ENCODE measurements around the gene ABLIM2. TPM values are rescaled to one million over a fixed set of nuclear protein-coding genes. Genes with fewer than 3 reads are reported as not detected.

ABLIM2 gene
- total RNA-seq, result under 1 TPM; 0.58 to 0.64 TPM

DNA sequence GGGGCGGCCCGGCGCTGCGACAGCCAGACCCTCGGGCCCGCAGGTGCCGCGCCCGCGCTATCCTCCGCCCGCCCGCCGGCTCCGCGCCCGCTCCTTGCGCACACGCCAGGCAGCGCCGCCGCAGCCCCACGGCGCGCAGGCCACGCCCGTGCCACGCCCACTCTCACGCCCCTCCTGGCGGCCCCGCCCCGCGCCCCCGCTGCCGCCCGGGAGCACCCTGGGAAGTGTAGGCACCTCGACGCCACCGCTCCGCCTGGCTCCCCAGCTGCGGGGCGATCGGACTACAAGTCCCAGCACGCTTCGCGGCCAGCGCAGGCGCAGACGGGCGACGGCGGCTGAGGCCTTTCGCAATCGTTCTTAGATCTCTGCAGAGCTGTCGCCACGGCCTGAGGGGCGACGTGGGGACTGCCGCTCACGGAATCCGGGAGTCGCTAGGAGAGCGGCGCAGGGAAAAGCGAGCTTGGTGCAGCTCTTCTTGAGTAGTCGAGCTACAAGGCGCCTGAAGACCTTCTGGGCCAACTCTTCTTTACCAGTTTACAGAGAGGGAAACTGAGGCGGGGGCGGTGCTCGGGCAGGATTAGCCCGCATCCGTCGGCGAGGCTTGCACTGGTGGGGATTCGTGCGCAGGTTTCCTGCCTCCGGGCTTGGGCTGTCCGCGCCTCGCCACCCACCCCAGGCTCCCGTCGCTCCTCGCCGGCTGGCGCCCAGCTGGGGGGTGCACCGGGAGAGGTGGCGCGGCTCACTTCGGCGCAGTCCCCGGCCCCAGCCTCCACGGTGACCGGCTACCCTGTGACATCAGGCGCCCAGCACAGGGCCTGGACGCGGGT is at the start of gene ABLIM2:
Gene ABLIM2 (minus strand): TSS at position 104 of the 827 bp plus-strand sequence. CDS start 124 bp downstream, outside the sequence.
- ChIA-PET CTCF (interaction anchor here (0.5 to 2.1 kb wide), 2 partner anchors 18 to 271 kb away, joined by 4 to 5 read pairs; no protein-coding TSS in a partner anchor), POLR2A (interaction anchor here (0.6 kb wide), 1 partner anchor 28 kb away, joined by 3 read pairs; no protein-coding TSS in a partner anchor)
- Mint-ChIP-seq H3K27ac (peak within 1 kb of the TSS; percentile 78), H3K9me3 (ENCODE audit: low read depth) (no peaks in the 10 kb centered on the region), H3K4me1 (peaks cover 14% of the 10 kb centered on the region), H3K4me3 (peak within 1 kb of the TSS; percentile 95), H3K27me3 (peaks cover 7% of the 10 kb centered on the region), H3K36me3 (ENCODE audit: low read depth) (no peaks in the 10 kb centered on the region)
- intact Hi-C loops (cut with DNase I, micrococcal nuclease), result loop anchor here (1.0 to 5.0 kb wide), 12 partner anchors 40 to 1250 kb away; partner anchors contain the start of genes AFAP1 (in 2 of the 2), ACOX3 (in 1 of the 2), SH3TC1 (in 1 of the 2) and TBC1D14 (in 1 of the 2)
- DNase-seq (peak; percentile 99), ATAC-seq (peak; percentile 99)

DNA sequence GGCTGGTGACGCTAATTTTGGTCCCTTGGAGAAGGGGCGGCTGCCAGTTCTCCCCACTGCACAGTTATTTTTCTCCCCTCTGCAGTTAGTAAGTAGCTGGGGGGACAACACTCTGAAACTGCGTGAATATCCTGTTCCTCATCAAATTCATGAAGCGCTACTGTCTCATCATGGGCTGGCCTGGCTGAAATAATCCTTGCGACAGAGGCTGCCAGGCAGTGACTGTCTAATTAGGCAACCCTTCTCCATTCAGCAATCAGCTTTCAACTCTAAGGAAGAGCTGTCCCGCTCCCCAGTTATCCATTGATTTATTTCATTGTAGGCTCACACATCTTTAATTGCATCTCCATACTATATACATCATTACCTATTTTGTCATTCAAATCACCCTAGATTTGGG is 48.7 kb upstream of the ABLIM2 start:
- CTCF ChIA-PET, result no interaction called here
- intact Hi-C loops (cut with DNase I, micrococcal nuclease), result no loop called here
- no peak overlapping the region for H3K4me3 Mint-ChIP-seq
- H3K4me1 Mint-ChIP-seq, result peaks cover 10% of the 10 kb centered on the region
- no peak for DNase-seq
- peaks cover 1% of the 10 kb centered on the region for H3K36me3 Mint-ChIP-seq (ENCODE audit: low read depth)
- no peak for ATAC-seq
- POLR2A ChIA-PET, result no interaction called here
- no peaks in the 10 kb centered on the region for H3K9me3 Mint-ChIP-seq (ENCODE audit: low read depth)
- H3K27ac Mint-ChIP-seq, result no peak overlapping the region
- no peaks in the 10 kb centered on the region for H3K27me3 Mint-ChIP-seq

- Mint-ChIP-seq H3K9me3 (ENCODE audit: low read depth) (no peaks in the 10 kb centered on the region), H3K27ac (peak overlapping the region; percentile 25), H3K4me1 (peaks cover 22% of the 10 kb centered on the region), H3K27me3 (no peaks in the 10 kb centered on the region), H3K4me3 (no peak overlapping the region), H3K36me3 (ENCODE audit: low read depth) (peaks cover 1% of the 10 kb centered on the region)
- CTCF ChIA-PET, result interaction anchor here (0.6 kb wide), 1 partner anchor 1207 kb away, joined by 3 read pairs; no protein-coding TSS in a partner anchor
- DNase-seq (no peak), ATAC-seq (no peak)
- POLR2A ChIA-PET, result no interaction called here
- intact Hi-C loops (cut with DNase I, micrococcal nuclease), result no loop called here
Measured at GRCh38 chr4:8205749-8206611, 47.4 kb upstream of the ABLIM2 start.

DNA sequence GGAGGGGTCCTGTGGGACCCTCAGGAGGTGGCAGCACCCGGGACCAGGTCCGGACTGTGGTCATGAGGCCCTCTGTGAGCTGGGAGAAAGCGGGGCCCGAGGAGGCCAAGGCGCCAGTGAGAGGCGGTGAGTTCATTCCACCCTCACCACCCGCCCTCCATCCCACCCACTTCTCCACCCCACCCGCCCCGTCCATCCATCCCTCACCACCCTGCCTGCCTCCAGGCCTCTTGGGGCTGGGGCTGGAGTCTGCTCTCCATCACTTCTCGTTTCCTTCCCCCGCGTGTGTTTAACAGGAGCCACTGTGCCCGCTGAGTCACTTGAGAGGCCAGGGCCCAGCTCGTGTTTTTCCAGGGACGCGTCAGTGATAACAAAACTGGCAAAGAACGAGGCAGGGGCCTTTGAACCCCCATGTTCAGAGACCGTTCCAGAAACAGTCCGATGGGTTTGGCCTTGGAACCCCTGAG is 46.7 kb upstream of the ABLIM2 start:
- Mint-ChIP-seq H3K36me3 (ENCODE audit: low read depth) (peaks cover 1% of the 10 kb centered on the region), H3K4me1 (peaks cover 29% of the 10 kb centered on the region), H3K27ac (no peak overlapping the region), H3K9me3 (ENCODE audit: low read depth) (no peaks in the 10 kb centered on the region), H3K4me3 (no peak overlapping the region), H3K27me3 (no peaks in the 10 kb centered on the region)
- ChIA-PET CTCF (no interaction called here), POLR2A (no interaction called here)
- intact Hi-C loops (cut with DNase I, micrococcal nuclease), result no loop called here
- DNase-seq (no peak), ATAC-seq (no peak)

- ChIA-PET POLR2A (no interaction called here), CTCF (no interaction called here)
- no peaks in the 10 kb centered on the region for H3K27me3 Mint-ChIP-seq
- H3K9me3 Mint-ChIP-seq (ENCODE audit: low read depth), result no peaks in the 10 kb centered on the region
- H3K4me1 Mint-ChIP-seq, result peaks cover 33% of the 10 kb centered on the region
- ATAC-seq (no peak), DNase-seq (no peak)
- H3K36me3 Mint-ChIP-seq (ENCODE audit: low read depth), result peaks cover 1% of the 10 kb centered on the region
- H3K4me3 Mint-ChIP-seq, result no peak overlapping the region
- intact Hi-C loops (cut with DNase I, micrococcal nuclease), result no loop called here
- H3K27ac Mint-ChIP-seq, result no peak overlapping the region
Measured at GRCh38 chr4:8204576-8205227, 46.1 kb upstream of the ABLIM2 start.

DNA sequence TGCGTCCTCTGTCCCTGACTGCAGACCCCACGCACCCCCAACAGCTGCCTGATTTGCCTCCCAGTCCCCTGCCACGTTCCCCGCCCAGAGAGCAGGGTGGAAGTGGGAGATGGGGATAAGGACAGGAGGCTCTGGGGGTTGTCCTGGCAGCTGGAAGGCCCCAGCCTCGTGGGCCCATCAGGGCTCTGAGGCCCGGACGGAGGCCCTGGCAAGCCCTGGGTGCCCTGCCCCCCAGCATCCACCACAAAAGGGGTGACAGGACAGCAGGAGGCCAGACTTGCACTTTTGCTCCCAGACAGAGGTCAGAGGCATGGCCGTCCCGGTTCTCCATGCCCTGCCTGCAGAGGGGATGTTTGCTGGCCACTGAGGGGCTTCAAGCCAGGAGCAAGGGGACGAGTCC is 45.2 kb upstream of the ABLIM2 start:
- Mint-ChIP-seq H3K4me3 (no peak overlapping the region), H3K27me3 (no peaks in the 10 kb centered on the region), H3K4me1 (peaks cover 37% of the 10 kb centered on the region), H3K36me3 (ENCODE audit: low read depth) (no peaks in the 10 kb centered on the region), H3K9me3 (ENCODE audit: low read depth) (no peaks in the 10 kb centered on the region), H3K27ac (no peak overlapping the region)
- DNase-seq (no peak), ATAC-seq (no peak)
- intact Hi-C loops (cut with DNase I, micrococcal nuclease), result no loop called here
- ChIA-PET CTCF (no interaction called here), POLR2A (interaction anchor here (0.6 kb wide), 1 partner anchor 358 kb away, joined by 3 read pairs; no protein-coding TSS in a partner anchor)

DNA sequence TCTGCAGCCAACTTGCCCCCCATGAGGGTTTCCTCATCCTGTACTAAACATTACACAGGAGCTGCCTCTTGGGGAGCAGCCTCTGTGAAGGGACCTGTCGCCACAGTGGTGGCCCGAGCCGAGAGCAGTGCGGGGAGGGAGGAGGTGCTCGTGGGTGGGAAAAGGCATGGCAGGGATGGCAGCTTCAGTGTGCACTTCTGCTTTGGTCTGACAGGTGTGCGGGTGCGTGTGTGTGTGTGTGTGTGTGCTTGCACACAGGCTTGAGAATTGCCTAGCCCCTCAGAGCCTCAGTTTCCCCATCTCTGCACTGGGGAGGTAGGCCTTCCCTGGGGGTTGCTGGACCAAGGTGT is 44.4 kb upstream of the ABLIM2 start:
- POLR2A ChIA-PET, result interaction anchor here (0.6 kb wide), 1 partner anchor 357 kb away, joined by 3 read pairs; no protein-coding TSS in a partner anchor
- no peaks in the 10 kb centered on the region for H3K36me3 Mint-ChIP-seq (ENCODE audit: low read depth)

DNA sequence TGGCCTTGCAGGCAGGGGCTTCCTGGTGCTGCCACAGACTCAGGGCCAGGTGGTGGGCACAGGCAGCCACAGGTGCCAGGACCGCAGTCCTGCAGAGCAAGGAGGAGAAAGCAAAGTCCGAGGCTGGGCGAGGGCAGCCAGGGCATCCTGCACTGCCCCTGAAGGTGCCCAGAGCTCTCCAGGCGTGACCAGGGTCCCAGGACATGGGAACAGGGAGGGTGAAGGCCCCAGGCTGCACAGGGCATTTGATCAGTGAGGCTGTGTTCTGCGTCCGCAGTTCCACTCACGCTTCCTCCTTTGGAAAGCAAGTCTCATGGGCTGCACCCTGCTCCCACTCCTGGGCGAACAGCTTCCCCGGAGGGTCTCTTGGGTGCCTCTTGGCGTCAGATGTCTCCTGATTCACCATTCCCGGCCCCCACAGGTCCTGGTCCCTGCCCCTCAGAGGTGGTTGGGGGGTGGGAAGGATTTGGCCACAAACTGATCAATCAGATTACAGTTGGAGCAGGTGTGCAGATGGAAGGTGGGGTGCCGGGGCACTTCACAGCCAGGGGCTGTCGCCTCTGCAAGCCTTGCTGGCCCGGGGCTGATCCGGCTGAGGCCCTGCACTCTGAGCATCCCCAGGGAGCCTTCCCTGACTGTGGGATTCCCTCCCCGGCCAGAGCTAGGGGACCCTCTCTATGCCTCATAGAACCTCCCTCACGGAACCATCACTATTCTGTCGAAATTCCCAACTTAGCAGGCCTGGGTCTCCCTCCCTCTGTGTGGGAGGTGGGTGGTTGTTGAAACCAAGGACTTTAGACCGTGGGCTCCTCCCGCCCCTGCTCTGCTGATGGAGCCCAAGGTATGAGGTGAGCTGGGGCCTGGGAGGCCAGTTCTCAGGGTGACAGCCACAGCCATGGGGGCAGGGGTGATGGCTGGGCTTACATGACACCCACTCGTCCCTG is 43.8 kb upstream of the ABLIM2 start:
- intact Hi-C loops (cut with DNase I, micrococcal nuclease), result no loop called here
- POLR2A ChIA-PET, result no interaction called here

More for the DNA sequence above, 44.4 kb upstream of the ABLIM2 start:
- H3K4me3 Mint-ChIP-seq, result no peak overlapping the region
- DNase-seq, result no peak
- no peak for ATAC-seq
- peaks cover 44% of the 10 kb centered on the region for H3K4me1 Mint-ChIP-seq
- H3K27me3 Mint-ChIP-seq, result no peaks in the 10 kb centered on the region
- intact Hi-C loops (cut with DNase I, micrococcal nuclease), result no loop called here
- no peaks in the 10 kb centered on the region for H3K9me3 Mint-ChIP-seq (ENCODE audit: low read depth)
- H3K27ac Mint-ChIP-seq, result no peak overlapping the region
- CTCF ChIA-PET, result no interaction called here

GRCh38 chr4:8201321-8201781 is 42.7 kb upstream of the ABLIM2 start:
- DNase-seq (peak; percentile 74), ATAC-seq (peak; percentile 69)
- ChIA-PET CTCF (interaction anchor here (0.7 to 1.4 kb wide), 4 partner anchors 9 to 197 kb away, joined by 3 to 8 read pairs (median 4); no protein-coding TSS in a partner anchor), POLR2A (no interaction called here)
- Mint-ChIP-seq H3K4me1 (peaks cover 44% of the 10 kb centered on the region), H3K9me3 (ENCODE audit: low read depth) (no peaks in the 10 kb centered on the region), H3K36me3 (ENCODE audit: low read depth) (no peaks in the 10 kb centered on the region), H3K4me3 (peak overlapping the region; percentile 89), H3K27me3 (no peaks in the 10 kb centered on the region), H3K27ac (peak overlapping the region; percentile 86)
- intact Hi-C loops (cut with DNase I, micrococcal nuclease), result loop anchor here in 1 of 2 experiments (2.0 kb wide), 1 partner anchor 43 kb away; the partner anchor contains the start of gene ABLIM2

More for the DNA sequence above, 43.8 kb upstream of the ABLIM2 start:
- CTCF ChIA-PET, result interaction anchor here (0.6 to 1.4 kb wide), 5 partner anchors 8 to 400 kb away, joined by 3 to 8 read pairs (median 4); no protein-coding TSS in a partner anchor
- Mint-ChIP-seq H3K4me3 (no peak overlapping the region), H3K36me3 (ENCODE audit: low read depth) (no peaks in the 10 kb centered on the region), H3K9me3 (ENCODE audit: low read depth) (no peaks in the 10 kb centered on the region), H3K4me1 (peaks cover 44% of the 10 kb centered on the region), H3K27me3 (no peaks in the 10 kb centered on the region), H3K27ac (no peak overlapping the region)
- DNase-seq, result no peak
- ATAC-seq, result no peak

Data from activated CD4-positive, alpha-beta T cell treated with anti-CD3 and anti-CD28 coated beads for 36 hours (primary cell).